ENCODE data around the gene FAM174B. TPM values are rescaled to one million over a fixed set of nuclear protein-coding genes. Genes with fewer than 3 reads are reported as not detected.

FAM174B gene
- total RNA-seq, 1 experiment from 2014 or later = 26.8 TPM

DNA sequence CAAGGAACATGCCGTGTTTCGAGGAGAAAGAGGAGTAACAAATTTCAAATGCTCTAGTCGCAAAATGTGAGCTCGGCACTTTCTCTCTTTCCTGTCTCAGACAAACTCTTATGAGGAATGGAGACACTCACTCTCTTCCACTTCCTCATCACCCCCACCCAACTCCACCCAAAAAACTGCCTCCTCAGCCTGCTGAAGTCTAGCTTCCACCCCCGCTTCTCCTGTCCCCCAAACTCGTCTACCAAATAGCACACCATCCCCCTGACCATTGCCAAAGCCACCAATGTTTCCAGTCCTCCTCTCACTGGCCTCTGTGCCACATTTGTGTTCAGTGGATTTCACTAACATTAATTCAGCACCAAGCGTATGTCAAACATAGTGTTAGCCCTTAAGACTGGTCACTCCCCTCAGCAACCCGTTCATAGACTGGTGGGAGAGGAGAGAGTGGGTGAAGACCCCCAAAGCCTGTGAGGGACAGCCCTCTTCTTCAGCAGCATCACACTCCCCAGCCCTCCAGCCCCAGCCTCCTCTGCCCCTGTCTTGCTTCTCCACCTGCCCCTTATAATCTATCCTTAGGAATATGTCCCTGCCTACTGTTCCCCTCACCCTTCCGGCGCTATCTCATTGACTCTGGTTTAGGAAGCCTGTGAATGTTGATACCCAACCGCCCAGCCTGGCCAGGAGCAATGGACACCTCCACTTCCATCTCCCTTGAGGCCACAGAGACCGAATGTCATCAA lies 77.3 kb downstream of the FAM174B start:
- H3K4me3 ChIP-seq (ENCODE audit: insufficient read depth, low read depth, low read length) = no peak overlapping the region
- no peaks in the 10 kb centered on the region; the same call in 1 of the 2 replicates for H3K27me3 ChIP-seq (ENCODE audit: control insufficient read depth, insufficient read depth, low read length)
- no peaks in the 10 kb centered on the region for H3K36me3 ChIP-seq (replicated peaks; ENCODE audit: control insufficient read depth, insufficient read depth, low read length)
- DNase-seq = no peak

DNA sequence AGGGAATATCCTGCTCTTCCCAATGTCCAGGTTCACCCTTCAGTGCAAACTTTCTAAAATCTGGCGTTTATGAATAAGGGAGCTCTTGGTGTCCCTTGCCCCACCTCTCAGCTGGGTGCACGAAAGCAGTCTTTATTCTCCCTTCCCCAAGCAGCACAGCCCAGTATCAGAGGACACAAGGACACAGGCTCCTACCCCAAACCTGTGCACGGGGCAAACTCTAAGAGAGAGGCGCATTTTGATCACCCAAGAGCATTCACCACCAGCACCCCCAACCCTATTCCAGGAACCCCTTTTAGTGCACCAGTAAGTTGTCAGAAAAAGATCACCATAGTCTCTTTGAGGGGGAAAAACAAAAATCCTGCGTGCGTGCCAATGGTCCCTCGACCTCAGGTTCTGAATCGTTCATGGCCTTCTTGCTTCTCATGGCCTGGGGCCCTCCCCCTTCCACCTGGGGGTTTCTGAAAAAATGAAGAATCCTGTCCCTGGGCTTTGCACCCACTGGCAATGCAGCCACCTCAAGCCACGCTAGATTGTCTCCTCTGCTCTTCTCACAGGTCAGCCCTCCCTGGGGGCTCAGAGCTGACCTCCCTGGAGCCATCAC lies 78.9 kb downstream of the FAM174B start:
- H3K36me3 ChIP-seq (replicated peaks; ENCODE audit: control insufficient read depth, insufficient read depth, low read length) = no peaks in the 10 kb centered on the region
- no peak overlapping the region for H3K4me3 ChIP-seq (ENCODE audit: insufficient read depth, low read depth, low read length)
- no peaks in the 10 kb centered on the region; the same call in 1 of the 2 replicates for H3K27me3 ChIP-seq (ENCODE audit: control insufficient read depth, insufficient read depth, low read length)
- DNase-seq = no peak

DNA sequence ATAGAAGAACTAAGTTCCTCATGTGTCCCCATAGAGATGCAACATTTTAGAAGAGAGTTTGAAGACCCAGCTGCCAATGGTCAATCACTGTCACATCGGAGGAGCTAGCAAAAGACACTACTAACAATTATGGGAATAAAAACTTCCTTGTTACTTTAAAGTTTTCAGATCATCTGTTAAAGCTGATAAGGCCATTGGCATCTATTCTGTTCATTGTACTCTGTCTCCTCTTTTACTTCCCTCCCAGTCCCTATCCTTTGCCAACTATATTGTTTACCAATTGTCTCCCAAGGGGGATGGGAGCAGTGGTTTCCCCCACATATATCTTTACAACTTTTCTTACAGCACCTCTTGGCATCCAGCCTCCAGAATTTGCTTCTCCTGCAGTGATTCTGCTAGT lies 81.0 kb downstream of the FAM174B start:
- no peaks in the 10 kb centered on the region for H3K36me3 ChIP-seq (replicated peaks; ENCODE audit: control insufficient read depth, insufficient read depth, low read length)
- H3K27me3 ChIP-seq (ENCODE audit: control insufficient read depth, insufficient read depth, low read length) = no peaks in the 10 kb centered on the region; the same call in 1 of the 2 replicates
- DNase-seq = no peak
- H3K4me3 ChIP-seq (ENCODE audit: insufficient read depth, low read depth, low read length) = no peak overlapping the region

DNA sequence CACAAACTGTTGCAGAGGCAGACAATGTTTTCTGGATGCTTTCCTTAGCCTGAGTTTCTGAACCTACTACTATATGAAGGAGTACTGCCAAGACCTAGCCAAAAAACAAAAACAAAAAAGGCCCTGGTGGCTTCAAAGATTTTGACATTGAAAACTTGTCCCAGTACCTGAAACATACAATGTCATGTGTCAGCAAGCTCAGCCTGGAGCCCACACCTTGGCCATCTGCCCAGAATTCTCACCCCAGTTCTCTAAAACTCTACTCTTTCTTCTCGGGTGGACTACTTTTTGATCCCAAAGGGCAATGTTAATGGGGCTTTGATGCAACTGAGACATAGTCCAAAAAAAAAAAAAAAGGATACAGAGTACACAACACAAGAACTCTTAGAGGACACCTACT lies 81.4 kb downstream of the FAM174B start:
- Histone ChIP-seq H3K4me3 (ENCODE audit: insufficient read depth, low read depth, low read length) (no peak overlapping the region), H3K27me3 (ENCODE audit: control insufficient read depth, insufficient read depth, low read length) (no peaks in the 10 kb centered on the region; the same call in 1 of the 2 replicates), H3K36me3 (replicated peaks; ENCODE audit: control insufficient read depth, insufficient read depth, low read length) (no peaks in the 10 kb centered on the region)
- no peak for DNase-seq

DNA sequence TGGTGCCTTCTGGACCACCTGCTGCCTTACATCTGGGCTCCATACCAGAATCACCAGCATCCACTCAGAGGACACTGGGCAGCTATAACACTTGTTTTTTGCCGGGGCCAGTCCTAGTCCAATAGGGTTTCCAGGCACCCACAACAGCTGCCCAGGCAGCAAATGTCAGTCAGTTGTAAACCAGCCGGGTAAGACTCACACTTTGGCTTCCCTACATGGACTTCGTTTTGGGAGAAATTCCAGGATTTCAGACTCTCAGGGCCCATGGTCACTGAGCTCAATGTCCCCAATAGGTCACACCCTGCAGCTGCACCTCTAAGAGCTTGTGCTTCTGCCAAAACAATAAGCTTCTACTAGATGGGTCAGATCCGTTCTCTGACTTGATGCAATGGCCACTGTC lies 83.8 kb downstream of the FAM174B start:
- Histone ChIP-seq H3K4me3 (ENCODE audit: insufficient read depth, low read depth, low read length) (no peak overlapping the region), H3K36me3 (replicated peaks; ENCODE audit: control insufficient read depth, insufficient read depth, low read length) (no peaks in the 10 kb centered on the region), H3K27me3 (ENCODE audit: control insufficient read depth, insufficient read depth, low read length) (no peaks in the 10 kb centered on the region)
- DNase-seq = no peak

DNA sequence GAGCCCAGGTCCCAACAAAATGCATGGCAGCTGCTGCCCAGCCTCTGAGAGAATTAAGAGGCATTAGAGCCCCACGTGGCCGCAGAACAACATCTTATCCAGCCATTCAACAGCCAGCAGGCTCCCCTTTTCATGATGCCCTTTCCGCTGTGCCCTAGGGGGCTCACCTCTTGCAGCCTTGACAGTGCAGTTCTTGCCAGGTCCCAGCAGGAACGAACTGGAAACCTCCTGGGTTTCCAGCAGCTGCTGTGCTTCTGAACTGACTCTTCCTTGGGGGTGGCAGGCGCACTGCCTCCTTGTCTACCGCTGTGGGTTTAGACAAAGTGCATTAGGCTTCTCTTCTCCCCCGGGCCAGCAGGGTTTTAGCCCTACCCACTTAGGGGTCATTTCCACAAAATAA lies 85.2 kb downstream of the FAM174B start:
- DNase-seq = no peak
- no peaks in the 10 kb centered on the region for H3K27me3 ChIP-seq (ENCODE audit: control insufficient read depth, insufficient read depth, low read length)
- no peak overlapping the region for H3K4me3 ChIP-seq (ENCODE audit: insufficient read depth, low read depth, low read length)
- no peaks in the 10 kb centered on the region for H3K36me3 ChIP-seq (replicated peaks; ENCODE audit: control insufficient read depth, insufficient read depth, low read length)

DNA sequence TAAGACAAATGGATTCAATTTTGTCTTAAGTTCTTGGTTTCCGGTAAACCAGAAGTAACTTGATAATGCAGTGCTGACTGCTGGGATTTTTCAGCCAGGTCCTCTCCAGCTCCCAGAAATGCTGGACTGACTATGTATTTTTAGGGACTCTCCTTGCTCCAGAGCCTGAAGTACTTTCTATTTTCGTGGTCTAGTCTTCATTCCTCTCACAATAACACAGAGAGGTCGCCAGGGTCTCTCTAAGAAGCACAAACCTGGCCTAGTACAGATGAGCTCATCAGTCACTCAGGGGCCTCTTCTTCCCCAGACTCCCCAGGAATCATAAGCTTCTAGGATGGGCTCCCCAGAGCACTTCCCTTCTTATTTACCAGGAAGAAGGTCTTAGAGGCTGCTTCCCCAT lies 85.8 kb downstream of the FAM174B start:
- no peaks in the 10 kb centered on the region for H3K36me3 ChIP-seq (replicated peaks; ENCODE audit: control insufficient read depth, insufficient read depth, low read length)
- no peaks in the 10 kb centered on the region for H3K27me3 ChIP-seq (ENCODE audit: control insufficient read depth, insufficient read depth, low read length)
- DNase-seq = no peak
- no peak overlapping the region for H3K4me3 ChIP-seq (ENCODE audit: insufficient read depth, low read depth, low read length)

Other genes starting within 250 kb of the FAM174B start
- gene CHD2, start 244.5 kb upstream of the FAM174B start, total RNA-seq (2014; rRNA removed; shearing (Covaris generic)) = 29.7 and 35.5 TPM in 2 replicates